ENCODE measurements around the gene CPEB4.

The CPEB4 gene

GRCh38 chr5:173843794-173844193 is 44.4 kb upstream of the CPEB4 start:
- no CpG with 5 or more reads among the region's 3 CpGs for WGBS (ENCODE audit: extremely low coverage, insufficient coverage, insufficient read length)
- Histone ChIP-seq H2BK120ac (ENCODE audit: insufficient read depth, low read length, poor library complexity) (no peak overlapping the region), H4K12ac (ENCODE audit: low read depth, low read length) (no peak overlapping the region), H3K36me3 (ENCODE audit: control insufficient read depth in 1 of 2, insufficient read depth in 2 of 2, low read length in 2 of 2) (no peaks in the 10 kb centered on the region), H3K9ac (ENCODE audit: low read length) (no peak overlapping the region), H3K4me1 (ENCODE audit: control insufficient read depth in 1 of 2, insufficient read depth in 2 of 2, low read length in 2 of 2) (no peaks in the 10 kb centered on the region), H3K4me2 (ENCODE audit: low read length) (no peak overlapping the region), H3K79me2 (ENCODE audit: control insufficient read depth, insufficient read depth, low read length, poor library complexity) (no peaks in the 10 kb centered on the region), H4K91ac (ENCODE audit: low read depth, low read length) (no peak overlapping the region), H3K27me3 (ENCODE audit: insufficient read depth, low read length) (no peaks in the 10 kb centered on the region), H3K27ac (ENCODE audit: low read depth, low read length) (no peak overlapping the region), H3K9me3 (ENCODE audit: insufficient read depth, low read depth, low read length) (no peaks in the 10 kb centered on the region), H3K4me3 (ENCODE audit: low read depth, low read length) (no peak overlapping the region), H3K18ac (ENCODE audit: low read length) (no peak overlapping the region), H3K79me1 (ENCODE audit: low read length) (peaks cover 1% of the 10 kb centered on the region), H3K23ac (ENCODE audit: low read length) (no peak overlapping the region), H3K4ac (ENCODE audit: low read depth, low read length) (no peak overlapping the region), H4K8ac (ENCODE audit: low read depth, low read length) (no peak overlapping the region), H2AFZ (ENCODE audit: insufficient read depth, low read length, poor library complexity) (no peak overlapping the region), H2AK5ac (ENCODE audit: low read length) (no peak overlapping the region), H2BK5ac (ENCODE audit: low read depth, low read length, poor library complexity) (no peak overlapping the region), H2BK12ac (ENCODE audit: low read length) (no peak overlapping the region), H3K14ac (ENCODE audit: low read length) (no peak overlapping the region)
- DNase-seq = no peak

GRCh38 chr5:173845321-173845720 is 42.8 kb upstream of the CPEB4 start:
- Histone ChIP-seq H3K9ac (ENCODE audit: low read length) (no peak overlapping the region), H3K79me2 (ENCODE audit: control insufficient read depth, insufficient read depth, low read length, poor library complexity) (no peaks in the 10 kb centered on the region), H3K4ac (ENCODE audit: low read depth, low read length) (no peak overlapping the region), H3K18ac (ENCODE audit: low read length) (no peak overlapping the region), H4K12ac (ENCODE audit: low read depth, low read length) (no peak overlapping the region), H3K4me2 (ENCODE audit: low read length) (no peak overlapping the region), H3K23ac (ENCODE audit: low read length) (no peak overlapping the region), H3K36me3 (ENCODE audit: control insufficient read depth in 1 of 2, insufficient read depth in 2 of 2, low read length in 2 of 2) (no peaks in the 10 kb centered on the region), H3K4me1 (ENCODE audit: control insufficient read depth in 1 of 2, insufficient read depth in 2 of 2, low read length in 2 of 2) (no peaks in the 10 kb centered on the region), H4K91ac (ENCODE audit: low read depth, low read length) (no peak overlapping the region), H2AFZ (ENCODE audit: insufficient read depth, low read length, poor library complexity) (no peak overlapping the region), H3K27ac (ENCODE audit: low read depth, low read length) (no peak overlapping the region), H3K9me3 (ENCODE audit: insufficient read depth, low read depth, low read length) (no peaks in the 10 kb centered on the region), H4K8ac (ENCODE audit: low read depth, low read length) (no peak overlapping the region), H3K79me1 (ENCODE audit: low read length) (no peaks in the 10 kb centered on the region), H3K14ac (ENCODE audit: low read length) (no peak overlapping the region), H3K4me3 (ENCODE audit: low read depth, low read length) (no peak overlapping the region), H2BK12ac (ENCODE audit: low read length) (no peak overlapping the region), H3K27me3 (ENCODE audit: insufficient read depth, low read length) (no peaks in the 10 kb centered on the region), H2AK5ac (ENCODE audit: low read length) (no peak overlapping the region), H2BK5ac (ENCODE audit: low read depth, low read length, poor library complexity) (no peak overlapping the region), H2BK120ac (ENCODE audit: insufficient read depth, low read length, poor library complexity) (no peak overlapping the region)
- no peak for DNase-seq
- no CpG with 5 or more reads among the region's 6 CpGs for WGBS (ENCODE audit: extremely low coverage, insufficient coverage, insufficient read length)

GRCh38 chr5:173846929-173847501 is 41.1 kb upstream of the CPEB4 start:
- Histone ChIP-seq H3K27me3 (ENCODE audit: insufficient read depth, low read length) (no peaks in the 10 kb centered on the region), H2BK120ac (ENCODE audit: insufficient read depth, low read length, poor library complexity) (no peak overlapping the region), H3K14ac (ENCODE audit: low read length) (no peak overlapping the region), H4K12ac (ENCODE audit: low read depth, low read length) (no peak overlapping the region), H3K4me1 (ENCODE audit: control insufficient read depth in 1 of 2, insufficient read depth in 2 of 2, low read length in 2 of 2) (no peaks in the 10 kb centered on the region), H3K79me1 (ENCODE audit: low read length) (no peaks in the 10 kb centered on the region), H3K9ac (ENCODE audit: low read length) (no peak overlapping the region), H3K9me3 (ENCODE audit: insufficient read depth, low read depth, low read length) (no peaks in the 10 kb centered on the region), H3K27ac (ENCODE audit: low read depth, low read length) (no peak overlapping the region), H3K18ac (ENCODE audit: low read length) (no peak overlapping the region), H3K4ac (ENCODE audit: low read depth, low read length) (no peak overlapping the region), H3K4me3 (ENCODE audit: low read depth, low read length) (no peak overlapping the region), H2BK5ac (ENCODE audit: low read depth, low read length, poor library complexity) (no peak overlapping the region), H3K4me2 (ENCODE audit: low read length) (no peak overlapping the region), H3K79me2 (ENCODE audit: control insufficient read depth, insufficient read depth, low read length, poor library complexity) (no peaks in the 10 kb centered on the region), H3K23ac (ENCODE audit: low read length) (no peak overlapping the region), H4K8ac (ENCODE audit: low read depth, low read length) (no peak overlapping the region), H3K36me3 (ENCODE audit: control insufficient read depth in 1 of 2, insufficient read depth in 2 of 2, low read length in 2 of 2) (no peaks in the 10 kb centered on the region), H2BK12ac (ENCODE audit: low read length) (no peak overlapping the region), H2AFZ (ENCODE audit: insufficient read depth, low read length, poor library complexity) (no peak overlapping the region), H2AK5ac (ENCODE audit: low read length) (no peak overlapping the region), H4K91ac (ENCODE audit: low read depth, low read length) (no peak overlapping the region)
- WGBS (ENCODE audit: extremely low coverage, insufficient coverage, insufficient read length) = no CpG with 5 or more reads among the region's 1 CpG
- DNase-seq = no peak

- Histone ChIP-seq H2AFZ (ENCODE audit: insufficient read depth, low read length, poor library complexity) (no peak overlapping the region), H3K4me1 (ENCODE audit: control insufficient read depth in 1 of 2, insufficient read depth in 2 of 2, low read length in 2 of 2) (no peaks in the 10 kb centered on the region), H2BK120ac (ENCODE audit: insufficient read depth, low read length, poor library complexity) (no peak overlapping the region), H2BK5ac (ENCODE audit: low read depth, low read length, poor library complexity) (no peak overlapping the region), H3K4ac (ENCODE audit: low read depth, low read length) (no peak overlapping the region), H3K4me2 (ENCODE audit: low read length) (no peak overlapping the region), H4K12ac (ENCODE audit: low read depth, low read length) (no peak overlapping the region), H3K36me3 (ENCODE audit: control insufficient read depth in 1 of 2, insufficient read depth in 2 of 2, low read length in 2 of 2) (no peaks in the 10 kb centered on the region), H4K8ac (ENCODE audit: low read depth, low read length) (no peak overlapping the region), H3K27ac (ENCODE audit: low read depth, low read length) (no peak overlapping the region), H3K23ac (ENCODE audit: low read length) (no peak overlapping the region), H3K27me3 (ENCODE audit: insufficient read depth, low read length) (no peaks in the 10 kb centered on the region), H3K14ac (ENCODE audit: low read length) (no peak overlapping the region), H2BK12ac (ENCODE audit: low read length) (no peak overlapping the region), H3K4me3 (ENCODE audit: low read depth, low read length) (no peak overlapping the region), H3K9ac (ENCODE audit: low read length) (no peak overlapping the region), H3K79me1 (ENCODE audit: low read length) (no peaks in the 10 kb centered on the region), H3K9me3 (ENCODE audit: insufficient read depth, low read depth, low read length) (no peaks in the 10 kb centered on the region), H3K79me2 (ENCODE audit: control insufficient read depth, insufficient read depth, low read length, poor library complexity) (no peaks in the 10 kb centered on the region), H2AK5ac (ENCODE audit: low read length) (no peak overlapping the region), H3K18ac (ENCODE audit: low read length) (no peak overlapping the region), H4K91ac (ENCODE audit: low read depth, low read length) (no peak overlapping the region)
- no CpG with 5 or more reads among the region's 2 CpGs for WGBS (ENCODE audit: extremely low coverage, insufficient coverage, insufficient read length)
- no peak for DNase-seq
These were observed 39.1 kb upstream of the CPEB4 start for GRCh38 chr5:173848986-173849596.
